Left ventricle myocardium inferior (tissue), 1 donor: ENCODE results near the gene SCARF2. TPM values are rescaled to one million over a fixed set of nuclear protein-coding genes. Genes with fewer than 3 reads are reported as not detected.
A peak's percentile ranks its signal among the peaks of the same experiment; 100 is the strongest.

Source experiments
- DNase-seq: peaks from one replicate; pipeline ENCODE4 v3.0.0-alpha.2; 2020
- H3K27ac ChIP-seq: fragments of 200-600 bp; replicated peaks from 2 replicates; pipeline ENCODE4 v1.8.0; 2021
- H3K27me3 ChIP-seq: fragments of 200-600 bp; 2 replicates; pipeline ENCODE4 v1.8.0; 2021; ENCODE audit warnings: low read depth
- H3K36me3 ChIP-seq: fragments of 200-600 bp; 2 replicates; pipeline ENCODE4 v1.8.0; 2021
- H3K4me1 ChIP-seq: fragments of 200-600 bp; 2 replicates; pipeline ENCODE4 v1.8.0; 2021
- H3K4me3 ChIP-seq: fragments of 200-600 bp; 2 replicates; pipeline ENCODE4 v1.8.0; 2021; ENCODE audit warnings: mild to moderate bottlenecking, moderate library complexity
- H3K9me3 ChIP-seq: fragments of 200-600 bp; replicated peaks from 2 replicates; pipeline ENCODE4 v1.8.0; 2021
- intact Hi-C: fragments of 100-400 bp; cut with micrococcal nuclease; formaldehyde crosslinking; loops from one replicate; pipeline ENCODE4 v1.11.0; 2022
- total RNA-seq: library from RNA; stranded (reverse); fragmentation: NEBNext Ultra II Directional; extraction: Animal tissue kit (Norgen Biotek cat#: 25700); gene quantifications from one replicate; pipeline ENCODE4 v1.2.1, GENCODE V29; 2021
- TF ChIP-seq, protein P1 (sequence below): fragments of 200-600 bp; IDR thresholded peaks from 2 replicates; pipeline ENCODE4 v1.8.0; 2021; ENCODE audit warnings: antibody characterized with exemption, mild to moderate bottlenecking, borderline replicate concordance
- donor health status: DM: no; HTN: yes; CAD: no; lungs with severe emphysema.

The SCARF2 gene
- total RNA-seq, 1 donor from 2014 or later = 3.1 TPM

DNA sequence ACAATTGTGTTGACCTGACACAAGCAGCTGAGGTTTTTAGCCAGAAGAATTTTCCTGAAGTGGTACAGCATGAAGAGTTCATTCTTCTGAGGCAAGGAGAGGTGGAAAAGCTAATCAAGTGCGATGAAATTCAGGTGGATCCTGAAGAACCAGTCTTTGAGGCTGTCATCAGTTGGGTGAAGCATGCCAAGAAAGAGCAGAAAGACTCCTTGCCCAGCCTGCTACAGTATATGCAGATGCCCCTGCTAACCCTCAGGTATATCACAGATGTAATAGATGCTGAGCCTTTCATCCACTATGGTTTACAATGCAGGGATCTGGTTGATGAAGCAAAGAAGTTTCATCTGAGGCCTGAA is 12.9 kb upstream of the SCARF2 start:
- Histone ChIP-seq H3K36me3 (peaks cover 25% of the 10 kb centered on the region), H3K4me1 (no peaks in the 10 kb centered on the region), H3K27ac (no peak overlapping the region), H3K27me3 (no peaks in the 10 kb centered on the region), H3K9me3 (no peaks in the 10 kb centered on the region), H3K4me3 (no peak overlapping the region)
- DNase-seq = no peak
- intact Hi-C loops = no loop called here
- TF ChIP-seq, protein P1, sequence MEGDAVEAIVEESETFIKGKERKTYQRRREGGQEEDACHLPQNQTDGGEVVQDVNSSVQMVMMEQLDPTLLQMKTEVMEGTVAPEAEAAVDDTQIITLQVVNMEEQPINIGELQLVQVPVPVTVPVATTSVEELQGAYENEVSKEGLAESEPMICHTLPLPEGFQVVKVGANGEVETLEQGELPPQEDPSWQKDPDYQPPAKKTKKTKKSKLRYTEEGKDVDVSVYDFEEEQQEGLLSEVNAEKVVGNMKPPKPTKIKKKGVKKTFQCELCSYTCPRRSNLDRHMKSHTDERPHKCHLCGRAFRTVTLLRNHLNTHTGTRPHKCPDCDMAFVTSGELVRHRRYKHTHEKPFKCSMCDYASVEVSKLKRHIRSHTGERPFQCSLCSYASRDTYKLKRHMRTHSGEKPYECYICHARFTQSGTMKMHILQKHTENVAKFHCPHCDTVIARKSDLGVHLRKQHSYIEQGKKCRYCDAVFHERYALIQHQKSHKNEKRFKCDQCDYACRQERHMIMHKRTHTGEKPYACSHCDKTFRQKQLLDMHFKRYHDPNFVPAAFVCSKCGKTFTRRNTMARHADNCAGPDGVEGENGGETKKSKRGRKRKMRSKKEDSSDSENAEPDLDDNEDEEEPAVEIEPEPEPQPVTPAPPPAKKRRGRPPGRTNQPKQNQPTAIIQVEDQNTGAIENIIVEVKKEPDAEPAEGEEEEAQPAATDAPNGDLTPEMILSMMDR = no peak

DNA sequence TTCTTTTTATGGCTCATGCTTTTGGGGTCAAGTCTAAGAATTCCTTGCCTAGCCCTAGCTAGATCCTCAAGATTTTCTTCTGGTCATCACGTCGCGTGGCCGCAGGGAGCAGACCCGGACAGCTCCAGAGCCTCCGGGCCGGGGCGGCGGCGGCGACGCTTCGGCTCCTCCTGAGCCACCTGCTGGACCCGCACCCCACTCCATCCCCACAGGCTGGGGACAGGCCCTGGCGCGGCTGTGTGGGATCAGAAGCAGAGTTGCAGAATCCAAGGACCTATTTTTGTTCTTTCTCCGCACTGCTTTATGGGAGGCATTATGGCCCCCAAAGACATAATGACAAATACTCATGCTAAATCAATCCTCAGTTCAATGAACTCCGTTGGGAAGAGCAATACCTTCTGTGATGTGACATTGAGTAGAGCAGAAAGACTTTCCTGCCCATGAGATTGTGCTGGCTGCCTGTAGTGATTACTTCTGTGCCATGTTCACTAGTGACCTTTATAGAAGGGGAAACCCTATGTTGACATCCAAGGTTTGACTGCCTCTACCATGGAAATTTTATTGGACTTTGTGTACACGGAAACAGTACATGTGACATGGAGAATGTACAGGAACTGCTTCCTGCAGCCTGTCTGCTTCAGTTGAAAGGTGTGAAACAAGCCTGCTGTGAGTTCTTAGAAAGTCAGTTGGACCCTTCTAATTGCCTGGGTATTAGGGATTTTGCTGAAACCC is 12.4 kb upstream of the SCARF2 start:
- DNase-seq = no peak
- intact Hi-C loops = no loop called here
- H3K36me3 ChIP-seq = peaks cover 31% of the 10 kb centered on the region

DNA sequence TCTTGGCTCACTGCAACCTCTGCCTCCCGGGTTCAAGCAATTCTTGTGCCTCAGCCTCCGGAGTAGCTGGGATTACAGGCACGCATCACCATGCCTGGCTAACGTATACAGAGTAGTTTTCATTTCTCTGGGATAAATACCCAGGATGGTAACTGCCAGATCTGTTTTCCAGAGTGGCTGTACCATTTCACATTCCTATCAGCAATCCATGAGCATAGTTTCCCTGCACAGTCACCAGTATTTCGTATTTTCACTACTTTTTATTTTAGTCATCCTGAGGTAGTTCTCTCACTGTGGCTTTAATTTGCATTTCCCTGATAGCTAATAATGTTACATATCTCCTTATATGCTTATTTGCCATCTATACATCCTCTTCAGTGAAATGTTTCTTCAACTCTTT is 11.0 kb upstream of the SCARF2 start:
- Histone ChIP-seq H3K27ac (no peak overlapping the region), H3K4me1 (no peaks in the 10 kb centered on the region), H3K36me3 (peaks cover 44% of the 10 kb centered on the region), H3K9me3 (no peaks in the 10 kb centered on the region), H3K4me3 (no peak overlapping the region), H3K27me3 (no peaks in the 10 kb centered on the region)
- intact Hi-C loops = no loop called here
- TF ChIP-seq, protein P1 = no peak
- no peak for DNase-seq

More for the DNA sequence above, 12.4 kb upstream of the SCARF2 start:
- no peaks in the 10 kb centered on the region for H3K9me3 ChIP-seq
- H3K27ac ChIP-seq = no peak overlapping the region
- H3K27me3 ChIP-seq = no peaks in the 10 kb centered on the region
- no peaks in the 10 kb centered on the region for H3K4me1 ChIP-seq
- TF ChIP-seq, protein P1 = no peak
- no peak overlapping the region for H3K4me3 ChIP-seq

DNA sequence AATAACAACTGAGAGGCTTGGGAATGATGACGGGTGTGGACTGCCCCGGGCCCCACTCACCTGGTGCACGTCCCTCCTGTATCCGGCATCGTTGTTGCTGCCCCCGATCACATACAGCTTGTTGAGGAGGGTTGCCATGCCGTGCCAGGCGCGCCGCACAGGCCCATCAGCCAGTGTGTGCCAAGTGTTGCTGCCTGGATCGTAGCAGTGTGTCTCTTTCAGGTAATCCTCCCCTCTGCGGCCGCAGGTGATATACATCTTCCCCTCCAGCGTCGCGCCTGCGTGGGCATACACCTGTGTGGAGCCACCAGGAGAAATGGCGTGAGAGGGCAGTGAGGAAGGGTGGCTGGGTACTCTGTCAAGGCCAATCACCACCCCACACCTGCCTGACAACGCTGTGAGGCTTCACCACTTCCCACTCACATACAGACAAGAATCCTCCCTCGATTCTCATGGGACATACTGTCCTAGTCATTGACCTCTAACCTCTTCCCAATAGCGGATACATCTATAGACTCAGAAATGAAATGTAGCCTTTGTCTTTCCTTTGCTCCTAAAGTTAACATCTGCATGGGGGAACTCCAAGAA is 8.9 kb upstream of the SCARF2 start:
- H3K36me3 ChIP-seq = peaks cover 49% of the 10 kb centered on the region
- peak; percentile 7 for DNase-seq
- no peak overlapping the region for H3K4me3 ChIP-seq
- no peaks in the 10 kb centered on the region for H3K27me3 ChIP-seq
- no peaks in the 10 kb centered on the region for H3K4me1 ChIP-seq
- TF ChIP-seq, protein P1 = no peak
- no peak overlapping the region for H3K27ac ChIP-seq
- intact Hi-C loops = no loop called here
- no peaks in the 10 kb centered on the region for H3K9me3 ChIP-seq

DNA sequence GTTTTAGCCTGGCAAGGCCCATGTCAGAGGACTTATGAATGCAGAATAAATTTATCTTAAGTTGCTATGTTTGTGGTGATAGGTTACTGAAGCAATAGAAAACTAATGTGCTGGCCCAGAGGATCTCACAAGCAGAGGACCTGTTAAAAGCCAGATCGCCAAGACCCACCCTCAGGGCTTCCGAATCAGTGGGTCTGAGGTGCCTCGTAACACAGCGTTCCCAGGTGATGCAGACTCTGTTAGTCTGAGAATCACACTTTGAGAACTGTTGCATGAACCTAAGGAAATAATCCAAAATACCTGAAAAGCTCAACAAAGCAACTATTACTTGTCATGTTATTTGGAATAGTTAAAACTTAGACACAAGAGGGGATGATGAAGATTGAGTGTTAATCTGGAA is 6.7 kb upstream of the SCARF2 start:
- no peaks in the 10 kb centered on the region for H3K27me3 ChIP-seq
- no peaks in the 10 kb centered on the region for H3K9me3 ChIP-seq
- peaks cover 44% of the 10 kb centered on the region for H3K36me3 ChIP-seq
- no peak for DNase-seq
- no peak overlapping the region for H3K27ac ChIP-seq
- H3K4me3 ChIP-seq = no peak overlapping the region
- TF ChIP-seq, protein P1 = no peak
- intact Hi-C loops = no loop called here
- H3K4me1 ChIP-seq = no peaks in the 10 kb centered on the region
